Limb (tissue), 2 donors: Measurements from ENCODE around the gene SYNPO2.
"Not testable (repeated sequence)": the region's sequence is repeated elsewhere in the genome, so short reads cannot be mapped to it uniquely, and the experiment has no call there.

Experiments
- DNase-seq, 2 donors: peaks; one replicate each; pipeline ENCODE4 v3.0.0-alpha.2; 2016; ENCODE audit errors: extremely low spot score in 2 of 2

SYNPO2 gene

DNA sequence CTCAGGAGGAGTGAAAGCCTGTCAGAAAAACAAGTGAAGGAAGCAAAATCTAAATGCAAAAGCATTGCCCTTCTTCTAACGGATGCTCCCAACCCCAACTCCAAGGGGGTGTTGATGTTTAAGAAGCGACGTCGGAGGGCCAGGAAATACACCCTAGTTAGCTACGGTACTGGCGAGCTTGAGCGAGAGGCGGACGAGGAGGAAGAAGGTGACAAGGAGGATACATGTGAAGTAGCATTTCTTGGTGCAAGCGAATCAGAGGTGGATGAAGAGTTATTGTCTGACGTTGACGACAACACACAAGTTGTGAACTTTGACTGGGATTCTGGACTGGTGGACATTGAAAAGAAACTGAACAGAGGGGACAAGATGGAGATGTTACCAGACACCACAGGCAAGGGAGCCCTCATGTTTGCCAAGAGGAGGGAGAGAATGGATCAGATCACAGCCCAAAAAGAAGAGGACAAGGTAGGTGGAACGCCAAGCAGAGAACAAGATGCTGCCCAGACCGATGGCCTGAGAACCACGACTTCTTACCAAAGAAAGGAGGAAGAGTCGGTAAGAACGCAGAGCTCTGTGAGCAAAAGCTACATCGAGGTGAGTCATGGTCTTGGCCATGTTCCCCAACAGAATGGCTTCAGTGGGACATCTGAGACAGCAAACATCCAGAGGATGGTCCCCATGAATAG lies 141.3 kb downstream of the SYNPO2 start:
- DNase-seq: no peak

DNA sequence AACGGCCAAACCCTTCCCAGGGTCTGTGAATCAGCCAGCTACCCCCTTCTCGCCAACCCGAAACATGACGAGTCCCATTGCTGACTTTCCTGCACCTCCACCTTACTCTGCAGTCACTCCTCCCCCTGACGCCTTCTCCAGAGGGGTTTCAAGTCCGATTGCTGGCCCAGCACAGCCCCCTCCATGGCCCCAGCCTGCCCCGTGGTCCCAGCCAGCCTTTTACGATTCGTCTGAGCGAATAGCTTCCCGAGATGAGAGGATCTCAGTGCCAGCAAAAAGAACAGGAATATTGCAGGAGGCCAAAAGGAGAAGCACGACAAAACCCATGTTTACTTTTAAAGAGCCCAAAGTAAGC lies 141.9 kb downstream of the SYNPO2 start:
- DNase-seq: no peak

DNA sequence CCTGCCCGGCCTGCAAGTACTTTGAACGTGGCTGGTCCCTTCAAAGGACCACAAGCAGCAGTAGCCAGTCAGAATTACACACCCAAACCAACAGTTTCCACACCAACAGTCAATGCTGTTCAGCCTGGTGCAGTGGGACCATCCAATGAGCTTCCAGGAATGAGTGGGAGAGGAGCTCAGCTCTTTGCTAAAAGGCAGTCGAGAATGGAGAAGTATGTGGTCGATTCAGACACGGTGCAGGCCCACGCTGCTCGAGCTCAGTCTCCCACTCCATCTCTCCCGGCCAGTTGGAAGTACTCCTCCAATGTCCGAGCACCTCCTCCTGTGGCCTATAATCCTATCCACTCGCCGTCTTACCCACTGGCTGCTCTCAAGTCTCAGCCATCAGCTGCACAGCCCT lies 142.6 kb downstream of the SYNPO2 start:
- no peak for DNase-seq

DNA sequence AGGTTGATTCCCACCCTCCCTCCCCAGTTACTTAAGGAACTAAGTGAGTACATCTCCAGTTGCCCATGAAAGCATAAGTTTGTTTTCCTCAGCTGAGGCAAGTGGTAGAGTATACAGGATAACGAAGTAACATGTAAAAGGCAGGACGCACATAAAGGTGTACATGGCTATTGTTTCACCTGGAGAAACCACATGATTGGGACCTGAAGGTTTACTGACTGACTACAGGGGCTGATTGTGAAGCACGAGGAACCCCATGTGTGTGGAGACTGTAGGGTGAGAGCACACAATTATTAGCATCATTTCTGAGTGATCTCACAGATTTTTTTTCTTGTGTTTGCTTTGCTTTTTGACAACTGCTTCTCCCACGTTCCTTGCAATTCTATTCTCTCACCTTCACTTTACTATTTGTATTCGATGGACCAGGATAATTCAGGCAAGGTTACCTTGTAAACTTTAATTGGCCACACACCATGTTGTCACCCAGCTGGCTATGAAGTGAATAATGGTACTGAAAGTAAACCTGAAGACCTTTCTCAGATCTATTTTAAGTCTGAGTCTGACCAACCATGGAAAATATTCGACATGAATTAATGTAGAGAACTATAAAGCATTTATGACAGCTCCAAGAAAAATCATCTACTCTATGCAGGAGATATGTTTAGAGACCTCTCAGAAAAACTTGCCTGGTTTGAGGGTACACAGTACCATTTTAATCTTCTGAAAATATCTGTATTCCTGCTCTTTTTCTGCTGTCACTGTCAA lies 144.4 kb downstream of the SYNPO2 start:
- DNase-seq: no peak

DNA sequence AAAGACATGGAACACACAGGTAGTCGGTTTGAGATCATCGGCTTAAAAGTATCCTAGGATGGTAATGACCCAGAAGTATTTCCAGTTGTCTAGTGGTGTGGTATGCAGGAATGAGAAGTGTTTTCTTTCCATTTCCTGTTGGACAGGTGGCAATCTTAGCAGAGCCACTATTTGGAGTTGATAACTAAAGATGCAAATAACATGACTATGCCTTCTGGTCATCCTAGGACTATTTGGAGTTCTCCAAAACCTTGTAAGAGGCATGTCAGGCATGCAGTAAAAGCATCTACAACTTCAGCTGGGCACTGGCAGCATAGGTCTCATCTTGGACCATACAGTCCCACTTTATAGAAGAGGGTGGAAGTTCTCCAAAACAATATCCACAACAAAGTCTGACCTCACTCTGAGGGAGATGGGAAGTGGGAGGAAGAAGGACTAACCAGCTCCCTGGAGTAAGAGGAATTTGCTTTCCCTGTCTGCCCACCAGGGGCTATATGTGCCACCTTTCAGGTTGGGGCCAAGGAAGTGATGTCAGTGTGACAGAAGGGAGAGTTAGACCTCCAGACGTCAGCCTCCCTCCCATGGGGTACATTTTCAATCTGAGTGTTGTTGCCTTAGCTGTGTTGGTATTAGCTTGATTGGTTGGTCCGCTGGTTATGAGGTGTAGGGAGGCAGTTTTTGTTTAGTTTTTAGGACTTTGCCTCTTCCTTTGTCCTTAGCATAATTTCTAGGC lies 145.8 kb downstream of the SYNPO2 start:
- DNase-seq: no peak

DNA sequence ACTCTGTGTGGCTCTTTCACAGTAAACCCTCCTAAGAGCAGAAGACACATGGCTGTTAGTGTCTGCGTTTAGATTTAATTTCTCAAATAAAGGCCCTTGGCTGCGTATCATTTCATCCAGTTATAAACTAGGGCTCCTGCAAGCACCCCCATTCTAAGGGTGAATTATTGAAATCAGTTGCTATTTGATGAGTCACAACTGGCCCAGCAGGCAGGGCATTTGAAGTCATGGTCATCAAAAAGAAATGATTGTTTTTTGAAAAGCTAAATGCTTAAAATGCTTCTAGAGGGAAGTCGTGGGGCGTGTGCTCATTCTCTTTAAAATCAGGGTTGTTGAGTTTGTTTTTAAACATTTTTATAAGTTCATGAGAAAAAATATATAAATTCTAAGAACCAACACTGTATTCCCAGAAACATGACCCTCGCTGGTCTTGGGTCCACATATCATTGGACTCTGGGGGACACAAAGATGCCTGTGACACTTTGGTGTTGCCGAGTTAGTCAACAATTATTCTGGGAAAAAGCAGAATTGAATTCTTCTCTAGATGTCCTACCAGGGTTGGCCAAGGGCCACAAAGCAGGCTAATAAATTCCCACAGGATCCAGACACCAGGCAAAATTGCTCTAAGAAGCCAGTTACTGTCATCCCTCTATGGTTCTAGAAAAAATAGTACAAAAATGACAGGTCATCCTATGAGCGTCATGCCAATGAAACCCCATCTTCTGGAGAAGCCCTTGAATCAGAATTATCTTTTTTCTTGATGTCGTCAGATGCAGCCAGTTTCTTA lies 147.5 kb downstream of the SYNPO2 start:
- DNase-seq: no peak

DNA sequence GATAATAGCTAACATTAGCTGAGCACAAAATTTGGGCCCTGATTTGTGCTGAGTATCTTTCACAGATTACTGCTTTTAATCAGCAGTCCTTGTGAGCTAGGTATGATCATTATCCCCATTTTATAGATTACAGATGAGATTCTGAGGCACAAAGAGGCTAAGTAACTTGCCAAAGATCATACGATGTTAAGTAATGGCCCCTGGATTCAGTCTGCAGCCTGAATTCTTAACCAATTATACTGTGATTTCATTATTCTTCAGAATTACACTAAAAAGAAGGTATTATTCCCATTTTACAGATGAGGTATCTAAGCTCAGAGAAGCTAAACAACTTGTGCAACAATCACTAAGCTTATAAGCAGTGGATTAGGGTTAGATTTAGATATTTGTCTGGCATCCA lies 149.1 kb downstream of the SYNPO2 start:
- no peak for DNase-seq

DNA sequence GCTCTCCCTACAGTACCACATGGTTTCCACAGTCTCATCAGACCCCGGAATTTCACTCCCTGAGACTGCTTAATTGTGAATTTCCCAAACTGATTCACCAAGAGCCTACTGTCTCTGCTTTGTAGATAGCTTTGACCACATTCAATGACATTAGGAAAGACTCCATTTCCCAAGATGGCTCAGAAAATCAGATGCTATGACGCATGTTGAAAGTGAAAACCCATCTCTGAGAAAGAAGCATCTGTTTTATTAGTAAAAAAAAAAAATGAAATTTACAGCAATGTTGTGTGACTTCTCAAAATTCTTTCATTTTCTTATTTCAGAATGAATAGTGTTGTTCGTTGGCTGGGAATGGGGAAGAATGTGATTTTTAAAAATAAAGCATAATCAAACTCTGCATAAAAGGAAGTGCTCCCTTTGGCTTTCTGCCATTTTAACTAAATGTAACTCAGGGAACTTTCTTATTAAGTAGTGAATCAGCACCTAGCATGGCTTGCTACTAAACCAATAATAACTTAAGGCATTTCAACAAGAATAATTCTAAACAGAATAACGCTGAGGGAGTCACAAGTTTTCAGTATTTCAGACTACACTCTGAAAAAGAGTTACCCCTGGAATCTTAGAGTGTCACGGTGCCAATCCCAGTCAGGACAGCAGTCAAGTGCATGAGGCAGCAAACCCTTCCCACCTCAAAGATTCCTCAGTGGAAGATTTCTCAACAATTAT lies 149.6 kb downstream of the SYNPO2 start:
- no peak for DNase-seq

DNA sequence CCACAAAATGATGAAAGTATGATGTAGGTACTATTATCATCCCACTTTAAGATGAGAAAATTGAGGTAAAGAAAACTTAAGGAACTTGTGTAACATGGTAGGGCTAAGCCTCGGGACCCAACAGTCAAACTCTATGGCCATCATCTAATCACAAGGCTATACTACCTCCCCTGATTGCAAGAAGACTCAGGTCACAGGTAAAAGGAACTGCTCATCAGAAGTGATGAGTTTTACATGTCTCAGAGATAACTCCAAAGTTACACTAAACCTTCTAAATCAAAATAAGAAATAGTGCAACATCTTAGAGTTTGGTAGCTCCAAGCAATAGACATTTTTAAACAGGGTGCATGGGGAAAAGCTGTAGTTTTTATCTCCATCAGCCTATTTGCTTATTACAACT lies 150.5 kb downstream of the SYNPO2 start:
- no peak for DNase-seq

DNA sequence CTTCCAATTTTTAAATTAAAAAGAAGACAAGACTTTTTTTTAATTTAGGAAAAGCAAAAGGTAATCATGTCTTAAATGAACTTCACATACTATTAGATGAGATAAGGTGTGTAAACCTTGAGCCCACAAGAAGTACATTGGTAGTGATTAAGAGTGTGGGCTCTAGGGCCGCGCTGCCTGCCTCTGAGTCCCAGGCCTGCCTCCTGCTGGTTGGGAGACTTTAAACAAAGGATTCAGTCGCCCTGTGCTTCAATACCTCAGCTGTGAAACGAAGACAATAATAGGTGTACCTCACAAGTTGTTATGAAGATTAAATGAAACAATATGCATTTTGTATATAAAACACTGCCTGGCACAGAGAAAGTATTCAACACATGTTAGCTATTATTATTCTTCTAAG lies 151.1 kb downstream of the SYNPO2 start:
- no peak for DNase-seq

DNA sequence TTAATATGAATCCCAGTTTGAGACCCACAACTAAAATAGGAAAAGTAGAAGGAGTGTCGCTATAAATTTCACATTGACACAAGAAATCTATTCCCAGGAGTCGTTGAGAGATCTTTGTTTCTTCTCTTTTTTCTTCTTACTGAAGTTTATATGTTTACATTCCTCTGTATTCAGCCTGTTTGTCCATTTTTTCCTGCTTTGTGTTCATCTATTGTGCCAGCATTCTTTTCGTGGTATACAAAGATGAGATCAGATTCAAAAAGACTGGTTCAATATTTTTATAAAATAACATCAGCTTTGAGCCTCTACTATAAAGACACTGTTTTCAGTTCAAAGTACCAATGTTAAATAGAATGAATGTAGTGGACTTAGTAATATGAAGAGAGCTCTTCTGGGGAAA lies 151.6 kb downstream of the SYNPO2 start:
- no peak for DNase-seq

DNA sequence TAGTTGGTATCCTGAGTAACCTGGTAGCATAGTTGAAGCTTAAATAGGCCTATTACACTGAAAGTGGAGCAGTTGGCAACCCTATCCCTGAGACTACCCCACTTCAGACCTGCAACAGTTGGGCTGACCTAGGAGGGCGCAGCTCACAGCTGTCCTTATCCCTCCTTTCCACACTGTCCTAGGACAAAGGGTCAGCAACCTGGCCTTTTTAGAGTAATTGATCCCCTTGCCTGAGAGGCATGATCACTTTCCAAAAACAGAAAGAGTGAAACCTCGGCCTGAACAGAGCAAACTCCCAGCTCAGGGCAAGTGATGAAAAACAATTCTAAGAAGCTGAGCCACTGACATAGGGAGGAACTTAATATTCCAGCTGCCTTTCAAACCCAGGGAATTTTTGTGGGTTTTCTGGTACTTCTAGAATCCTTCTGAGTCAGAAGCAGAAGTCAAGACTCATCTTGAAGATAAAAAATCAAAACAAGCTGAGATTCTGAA lies 152.1 kb downstream of the SYNPO2 start:
- DNase-seq: no peak

DNA sequence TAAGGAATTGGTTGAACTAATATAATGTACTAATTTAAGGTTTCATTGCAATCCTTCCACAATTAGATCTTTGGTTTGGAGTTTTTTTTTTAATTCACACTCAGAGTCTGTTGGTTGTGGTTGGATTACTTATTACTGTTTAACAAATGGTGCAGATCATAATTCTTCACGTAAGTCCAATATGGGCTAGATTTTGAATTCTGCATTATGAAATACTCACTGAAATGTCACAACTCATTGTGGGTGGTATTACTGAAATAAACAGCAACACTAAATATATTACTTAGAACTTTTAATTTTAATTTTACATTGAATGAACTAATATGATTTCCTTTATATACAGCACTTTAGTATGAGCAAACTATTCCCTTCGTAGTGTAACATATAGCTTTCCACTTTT lies 152.7 kb downstream of the SYNPO2 start:
- no peak for DNase-seq

DNA sequence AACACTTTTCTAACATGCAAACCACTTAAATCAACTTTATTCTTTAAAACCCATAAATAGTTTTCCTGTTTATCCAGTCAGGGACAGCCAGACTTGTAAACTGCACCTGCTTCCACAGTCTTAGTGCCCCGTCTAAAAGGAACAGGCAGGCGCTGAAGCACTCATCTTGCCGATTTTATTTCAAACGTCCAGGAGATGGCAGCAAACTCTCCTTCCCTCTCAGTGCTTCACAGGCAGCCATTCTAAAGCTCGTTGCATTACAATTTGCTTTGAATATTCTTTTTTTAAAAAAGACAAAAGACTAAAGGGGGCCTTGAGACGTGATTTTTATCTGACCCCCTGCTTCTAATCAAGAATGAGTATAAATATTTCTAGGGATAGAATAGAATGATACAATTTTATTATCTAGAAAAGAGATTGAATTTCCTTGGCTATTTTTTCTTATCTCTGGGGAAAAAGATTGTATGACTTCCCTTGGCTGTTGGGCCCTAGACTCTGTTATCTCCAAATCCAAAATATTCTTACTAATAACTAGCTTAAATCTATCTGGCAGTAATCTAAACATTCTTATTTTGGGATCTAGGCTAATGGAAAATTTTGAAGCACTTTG lies 153.4 kb downstream of the SYNPO2 start:
- peak; percentile 57 to 78 for DNase-seq

DNA sequence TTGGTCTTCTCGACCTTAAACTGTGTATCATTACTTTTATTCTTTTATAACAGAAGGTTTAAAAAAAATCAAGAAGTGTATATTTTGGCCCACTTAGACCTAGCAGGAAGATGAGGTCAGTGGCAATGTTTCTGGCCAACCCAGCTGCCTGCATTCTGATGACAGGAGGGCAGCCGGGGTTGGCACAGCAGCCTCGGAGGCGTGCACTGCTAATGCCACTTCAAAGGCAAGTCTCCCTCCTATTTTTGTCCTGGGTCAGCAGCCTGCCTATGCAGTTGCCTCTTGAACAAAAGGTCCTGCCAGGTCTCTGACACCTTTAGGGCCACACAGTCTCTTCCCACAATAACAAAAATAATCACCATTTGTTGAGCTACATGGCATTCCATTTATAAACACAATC lies 157.6 kb downstream of the SYNPO2 start:
- no peak for DNase-seq

DNA sequence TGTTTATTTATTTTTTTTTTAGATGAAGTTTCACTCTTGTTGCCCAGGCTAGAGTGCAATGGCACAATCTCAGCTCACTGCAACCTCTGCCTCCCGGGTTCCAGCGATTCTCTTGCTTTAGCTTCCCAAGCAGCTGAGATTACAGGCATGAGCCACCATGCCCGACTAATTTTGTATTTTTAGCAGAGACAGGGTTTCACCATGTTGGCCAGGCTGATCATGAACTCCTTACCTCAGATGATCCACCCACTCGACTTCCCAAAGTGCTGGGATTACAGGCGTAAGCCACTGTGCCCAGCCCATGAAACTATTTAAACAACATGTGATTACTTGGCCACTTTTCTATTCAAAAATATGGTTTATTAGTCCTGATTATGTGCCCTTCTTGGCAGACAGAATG lies 158.4 kb downstream of the SYNPO2 start:
- DNase-seq: not testable (repeated sequence)

DNA sequence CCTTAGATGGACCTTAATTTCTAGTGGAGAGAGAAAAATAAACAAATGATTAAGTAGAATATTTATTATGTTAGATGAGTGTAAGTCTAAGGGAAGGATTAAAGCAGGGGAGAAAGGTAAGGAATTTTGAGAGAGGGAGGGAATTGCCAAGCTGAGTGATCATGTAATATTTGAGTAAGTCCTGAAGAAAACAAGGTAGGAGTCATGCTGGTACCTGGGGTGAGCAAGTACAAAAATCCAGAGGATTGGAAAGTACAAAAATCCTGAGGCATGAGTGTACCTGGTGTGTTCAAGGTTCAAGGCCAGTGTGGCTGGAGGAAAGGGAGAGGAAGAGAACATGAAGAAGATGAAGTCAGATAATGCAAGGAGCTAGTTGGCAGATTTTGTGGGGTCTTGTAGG lies 159.8 kb downstream of the SYNPO2 start:
- no peak for DNase-seq

DNA sequence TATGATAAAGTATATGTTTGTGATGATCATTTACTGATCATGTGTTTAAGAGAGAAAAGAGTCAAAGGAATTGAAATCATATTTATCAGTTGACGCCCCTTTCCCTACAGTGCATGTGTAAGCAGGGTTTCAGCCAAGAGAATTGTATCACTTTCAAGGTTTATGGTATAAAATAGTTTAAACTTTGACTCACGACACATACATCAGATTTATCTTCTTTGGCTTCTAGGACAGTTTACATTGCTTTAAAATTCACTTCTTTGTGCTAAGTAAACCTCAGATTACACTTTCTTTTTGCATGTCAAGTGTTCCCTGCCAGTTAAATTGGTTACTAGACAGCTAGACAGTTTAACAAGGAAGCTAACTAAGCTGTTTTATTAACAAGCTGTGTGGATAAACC lies 160.7 kb downstream of the SYNPO2 start:
- DNase-seq: no peak

DNA sequence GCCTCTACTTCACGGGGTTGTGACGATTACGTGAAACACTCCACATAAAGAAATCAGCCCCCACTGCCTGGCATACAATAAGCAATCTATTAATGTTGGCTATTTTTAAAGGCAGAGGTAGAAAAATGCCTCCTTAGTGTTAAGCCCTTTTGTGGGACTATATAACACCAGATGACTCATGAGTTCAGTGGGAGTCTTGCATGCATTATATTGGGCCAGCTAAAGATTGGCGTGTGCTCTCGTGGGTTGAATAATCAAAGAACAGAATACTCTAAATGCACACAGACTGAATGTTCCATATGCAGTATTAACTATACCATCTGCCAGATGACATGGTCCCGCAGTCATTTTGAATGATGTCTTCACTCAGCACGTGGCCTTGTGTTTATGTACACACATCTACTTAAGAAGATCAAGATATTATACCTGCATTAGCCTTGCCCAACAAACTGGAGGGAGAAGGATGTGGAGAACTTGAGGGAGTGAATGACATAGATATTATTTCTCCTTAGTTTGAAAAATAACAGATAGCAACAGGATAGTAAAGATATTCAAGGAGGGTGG lies 162.0 kb downstream of the SYNPO2 start:
- DNase-seq: no peak

DNA sequence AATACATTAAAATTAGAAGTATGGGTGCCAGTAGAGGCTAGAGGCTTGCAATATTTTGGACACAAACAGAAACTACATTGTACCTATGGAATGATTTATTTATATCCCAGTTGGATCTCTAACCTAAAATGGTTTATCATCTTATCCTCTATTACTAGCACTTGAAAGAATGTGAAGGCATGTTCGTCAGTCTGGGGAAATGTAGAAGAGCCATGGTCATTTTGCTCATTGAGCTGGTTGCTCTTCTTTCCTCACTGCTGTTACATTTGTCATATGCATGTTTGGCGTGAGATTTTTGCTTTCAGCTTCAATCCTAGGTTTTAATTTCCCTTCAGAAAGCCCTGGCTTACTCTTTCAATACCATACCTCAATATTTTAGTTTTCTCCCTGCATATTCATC lies 164.6 kb downstream of the SYNPO2 start:
- no peak for DNase-seq
